ENCODE measurements around the gene PRDM10.

DNA sequence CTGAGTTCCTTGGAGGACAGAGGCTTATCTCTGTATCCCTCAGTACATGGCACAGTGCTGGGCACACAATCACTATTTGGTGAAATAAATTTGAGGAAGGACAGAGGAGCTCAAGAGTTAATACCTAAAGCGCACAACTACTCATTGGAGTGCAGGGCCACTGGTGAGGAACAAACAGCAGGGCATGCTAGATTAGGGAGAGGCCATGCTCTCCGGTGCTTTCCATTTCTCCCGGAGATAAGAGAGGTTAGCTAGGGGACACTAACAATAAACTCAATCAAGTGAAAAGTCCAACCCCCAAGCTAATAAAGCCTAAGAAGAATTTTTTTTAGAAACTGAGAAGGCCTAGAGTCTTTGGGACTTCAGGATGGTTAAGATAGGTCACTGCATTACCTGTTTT is 136.3 kb downstream of the PRDM10 start:
- TF ChIP-seq EP300 (IDR thresholded peaks at IDR 0.05; ENCODE audit: low read depth) (no peak), CTCF (IDR thresholded peaks at IDR 0.05) (no peak), POLR2A (IDR thresholded peaks at IDR 0.05) (no peak), POLR2AphosphoS5 (IDR thresholded peaks at IDR 0.05) (no peak)
